Fibroblast of skin of right biceps (primary cell): Measurements from ENCODE around the gene CLPSL2.
"Not testable (repeated sequence)": the region's sequence is repeated elsewhere in the genome, so short reads cannot be mapped to it uniquely, and the experiment has no call there.

ENCODE experiments used
- DNase-seq: peaks from one replicate; pipeline ENCODE4 v3.0.0-alpha.2; 2013

Gene CLPSL2, protein sequence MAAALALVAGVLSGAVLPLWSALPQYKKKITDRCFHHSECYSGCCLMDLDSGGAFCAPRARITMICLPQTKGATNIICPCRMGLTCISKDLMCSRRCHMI

DNA sequence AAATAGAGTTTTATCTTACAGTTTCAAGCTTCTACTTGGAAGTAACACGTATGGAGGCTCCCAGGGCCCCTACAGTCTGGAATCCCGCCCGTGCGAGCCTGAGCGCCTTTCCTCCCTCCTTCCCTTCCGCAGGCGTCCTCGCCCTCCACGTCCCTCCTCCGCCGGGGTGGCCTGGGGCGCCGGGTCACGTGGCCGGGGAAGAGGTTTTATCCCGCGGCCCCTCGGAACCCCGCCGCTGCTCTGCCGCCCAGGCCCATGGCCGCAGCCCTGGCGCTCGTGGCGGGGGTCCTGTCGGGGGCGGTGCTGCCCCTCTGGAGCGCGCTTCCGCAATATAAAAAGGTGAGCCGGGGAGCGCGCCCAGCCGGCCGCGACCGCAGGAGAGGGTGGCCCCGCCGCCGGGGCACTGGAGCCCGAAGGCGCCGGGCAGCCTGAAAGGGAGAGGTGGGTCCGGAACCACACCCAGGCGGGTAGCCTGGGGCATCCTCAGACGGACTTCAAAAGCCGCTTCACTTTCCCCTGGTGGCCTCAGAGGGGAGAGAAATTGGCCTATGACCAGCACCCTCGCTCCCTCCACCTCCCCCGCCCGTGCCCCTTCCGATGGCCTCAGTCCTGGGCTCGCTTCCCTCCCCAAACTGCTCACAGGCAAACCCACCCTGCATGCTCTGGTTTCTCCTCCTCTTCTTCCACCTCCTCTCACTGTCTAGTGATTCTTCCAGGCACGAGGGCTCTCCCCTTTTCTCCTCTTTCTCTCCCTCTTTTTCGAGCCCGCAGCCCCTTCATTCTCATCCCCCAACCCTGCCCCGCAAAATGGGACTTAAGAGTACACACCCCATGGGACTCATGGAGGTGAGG lies at the start of gene CLPSL2:
CLPSL2 (plus strand) TSS at position 235 of the 852 bp plus-strand sequence; CDS start at position 256, 21 bp downstream.
- no peak for DNase-seq

DNA sequence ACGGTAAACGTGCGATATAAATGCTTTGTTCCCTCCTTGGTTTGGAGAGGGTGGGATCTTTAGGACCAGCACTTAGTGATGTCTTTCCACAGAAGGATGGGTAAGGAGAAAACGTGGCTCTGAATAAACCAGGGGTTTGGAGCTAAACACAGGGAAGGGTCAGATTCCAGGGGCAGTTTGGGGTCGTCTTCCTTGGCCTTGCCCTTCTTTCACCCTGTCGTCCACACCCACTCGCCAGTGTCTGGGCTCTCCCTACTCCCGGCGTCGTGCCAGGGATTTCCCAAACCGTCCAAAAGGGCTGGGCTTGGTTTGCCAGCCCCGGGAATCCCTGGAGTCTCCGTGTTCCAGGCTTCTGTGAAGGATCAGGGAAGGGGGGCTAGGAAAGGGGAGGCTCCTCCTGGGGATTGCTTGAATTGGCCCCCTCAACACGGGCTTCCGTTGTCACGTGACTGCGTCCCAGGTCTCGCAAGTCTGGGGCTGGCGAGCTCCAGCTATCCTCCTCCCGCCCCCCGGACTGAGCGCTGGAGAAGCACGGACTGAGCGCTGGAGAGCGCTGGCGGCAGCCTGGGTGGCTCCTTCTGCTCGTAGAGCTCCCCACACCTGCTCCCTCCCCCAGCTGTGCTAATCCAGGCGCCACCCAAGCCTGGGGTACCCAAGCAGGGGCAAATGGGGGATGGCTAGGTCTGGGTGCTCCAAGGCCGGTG lies 49.0 kb upstream of the CLPSL2 start:
- peak; percentile 74 for DNase-seq

DNA sequence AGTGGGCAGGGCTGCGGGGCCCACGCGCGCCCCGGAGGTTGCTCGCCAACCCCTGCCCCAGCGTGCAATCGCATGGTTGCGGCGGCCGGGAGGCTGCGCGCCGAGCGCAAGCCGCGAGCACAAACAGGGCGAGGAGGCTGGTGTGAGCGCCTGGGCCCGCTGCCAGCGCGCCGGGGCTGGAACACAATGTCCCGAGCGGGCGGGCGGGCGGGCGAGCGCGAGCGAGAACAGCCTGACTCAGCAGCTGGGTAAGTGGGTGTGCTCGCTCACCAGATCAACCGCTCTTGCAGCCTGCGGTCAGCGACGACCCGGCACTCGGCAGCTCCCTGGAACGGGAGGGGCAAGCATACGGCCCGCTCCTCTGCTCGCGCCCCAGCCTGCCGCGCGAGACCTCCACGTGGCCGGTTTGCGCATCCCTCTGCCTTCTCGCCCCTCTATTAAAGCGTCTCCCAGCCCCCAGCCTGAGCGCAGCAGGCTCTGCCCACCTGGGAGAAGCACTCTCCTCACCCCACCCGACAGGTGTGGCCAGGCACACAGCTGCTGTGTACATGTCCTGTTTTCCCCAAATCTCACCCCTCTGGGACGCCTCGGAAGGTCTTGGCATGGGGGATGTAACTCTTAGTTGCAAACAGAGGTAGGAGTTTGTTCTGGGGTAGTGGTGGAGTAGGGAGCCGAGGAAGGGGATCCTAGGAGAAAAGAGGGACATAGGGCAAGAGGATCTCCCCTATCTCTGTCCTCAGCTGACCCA lies 48.3 kb upstream of the CLPSL2 start:
- DNase-seq: peak; percentile 94

DNA sequence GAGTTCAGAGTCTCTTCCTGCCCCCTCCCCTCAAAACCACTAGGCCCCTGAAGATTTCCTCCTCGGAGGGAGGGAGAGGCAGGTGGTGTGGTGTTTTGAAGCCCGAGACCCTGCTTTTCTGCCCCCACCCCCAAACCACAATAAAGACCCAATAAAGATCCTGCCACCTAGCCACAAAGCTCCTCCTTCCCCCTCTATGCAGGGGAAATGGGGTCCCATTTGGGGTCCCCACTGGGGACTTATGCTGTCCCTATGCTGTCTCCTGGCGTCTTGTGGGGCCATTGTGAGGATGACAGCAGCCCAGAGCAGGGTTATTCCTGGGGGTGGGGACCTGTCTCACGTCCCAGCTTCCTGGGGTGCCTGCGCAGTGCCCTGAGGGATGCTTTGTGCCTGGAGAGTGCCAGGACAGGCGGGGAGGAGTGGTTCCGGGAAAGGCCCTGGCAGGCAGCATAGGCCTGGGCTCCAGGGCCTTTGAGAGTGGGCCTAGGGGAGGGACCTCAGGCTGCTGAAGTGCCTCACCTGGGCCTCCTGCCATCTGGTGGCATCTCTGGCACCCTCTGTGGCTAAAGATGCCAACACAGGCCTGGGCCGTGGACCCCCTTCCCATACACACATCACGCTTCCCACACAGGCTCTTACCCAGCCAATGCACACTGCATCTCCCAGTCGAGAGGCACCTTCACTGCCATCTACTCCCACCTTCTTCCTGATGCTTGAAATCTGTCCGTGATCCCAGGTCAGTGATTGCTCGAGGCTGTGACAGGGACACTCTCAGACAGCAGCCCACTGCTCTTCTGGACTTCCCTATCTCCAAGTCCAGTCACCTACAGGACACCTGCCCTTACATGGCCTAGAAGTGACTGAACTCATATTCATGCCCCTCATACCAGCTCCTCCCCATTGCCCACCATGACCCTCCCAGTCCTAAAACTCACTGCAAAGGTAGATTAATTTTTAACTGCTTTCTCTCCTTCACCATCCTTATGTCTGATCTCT lies 47.4 kb upstream of the CLPSL2 start:
- DNase-seq: no peak

DNA sequence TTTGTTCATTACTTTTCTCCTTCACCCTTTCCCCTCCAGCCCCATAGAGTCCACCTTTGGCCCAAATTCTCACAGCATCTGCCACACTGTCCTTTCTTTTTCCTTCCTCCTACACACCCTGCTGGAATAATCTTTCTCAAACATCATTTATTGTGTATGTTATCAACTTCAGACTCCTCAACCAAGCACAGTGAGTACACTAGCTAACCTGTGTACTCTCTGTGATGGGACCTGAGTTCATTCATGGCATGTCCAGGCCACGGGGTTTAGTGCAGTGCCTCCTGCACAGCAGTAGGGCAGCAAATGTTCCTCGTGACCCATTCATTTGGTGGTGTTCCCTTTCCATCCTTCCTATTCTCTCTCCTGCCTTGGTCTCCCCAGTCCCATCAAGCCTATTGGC lies 46.7 kb upstream of the CLPSL2 start:
- DNase-seq: no peak

DNA sequence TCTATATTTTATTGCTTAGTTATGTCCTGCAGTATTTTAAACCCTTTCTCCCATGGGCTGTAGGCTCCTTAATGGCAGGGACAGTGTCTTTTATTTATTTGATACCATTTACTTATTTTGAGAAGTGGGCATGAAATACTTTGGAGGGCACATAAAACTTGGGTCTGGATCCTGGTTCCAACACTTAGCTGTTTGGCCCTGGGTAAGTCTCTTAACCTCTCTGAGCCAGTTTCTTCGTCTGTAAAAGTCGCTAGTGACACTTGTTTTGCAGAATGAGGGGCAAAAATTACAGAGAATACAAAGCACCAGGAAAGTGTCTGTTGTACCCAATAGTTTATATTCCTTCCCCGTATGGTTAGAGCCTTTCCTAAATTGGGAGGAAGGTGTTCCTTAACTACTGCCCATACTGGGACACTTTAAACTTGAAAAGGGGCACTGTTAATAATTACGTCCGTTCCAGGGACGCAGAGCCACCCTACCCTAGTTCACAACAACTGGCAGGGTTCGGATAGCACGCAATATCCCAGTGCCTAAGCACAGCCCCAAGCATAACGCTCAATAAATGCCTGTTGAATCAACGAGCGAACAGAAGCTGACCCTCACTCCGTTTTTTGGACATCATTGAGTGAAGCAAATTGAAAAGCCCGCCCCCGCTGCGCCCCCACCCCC lies 45.5 kb upstream of the CLPSL2 start:
- DNase-seq: no peak

DNA sequence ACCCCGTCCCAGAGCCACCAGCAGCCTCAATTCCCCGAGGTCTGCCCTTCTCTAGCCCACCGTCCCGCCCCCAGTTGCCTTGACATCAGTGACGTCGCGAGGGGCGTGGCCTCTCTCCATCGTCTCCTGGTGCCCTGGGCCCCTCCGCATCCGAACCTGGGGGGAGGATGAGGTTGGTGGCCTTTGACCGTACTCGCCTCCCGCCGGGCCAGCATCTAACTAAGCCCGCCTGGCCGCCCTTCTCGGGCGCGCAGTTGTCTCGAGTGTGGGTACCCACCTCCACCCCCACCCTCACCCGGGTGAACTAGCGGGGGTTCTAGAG lies 45.0 kb upstream of the CLPSL2 start:
- peak; percentile 87 for DNase-seq

DNA sequence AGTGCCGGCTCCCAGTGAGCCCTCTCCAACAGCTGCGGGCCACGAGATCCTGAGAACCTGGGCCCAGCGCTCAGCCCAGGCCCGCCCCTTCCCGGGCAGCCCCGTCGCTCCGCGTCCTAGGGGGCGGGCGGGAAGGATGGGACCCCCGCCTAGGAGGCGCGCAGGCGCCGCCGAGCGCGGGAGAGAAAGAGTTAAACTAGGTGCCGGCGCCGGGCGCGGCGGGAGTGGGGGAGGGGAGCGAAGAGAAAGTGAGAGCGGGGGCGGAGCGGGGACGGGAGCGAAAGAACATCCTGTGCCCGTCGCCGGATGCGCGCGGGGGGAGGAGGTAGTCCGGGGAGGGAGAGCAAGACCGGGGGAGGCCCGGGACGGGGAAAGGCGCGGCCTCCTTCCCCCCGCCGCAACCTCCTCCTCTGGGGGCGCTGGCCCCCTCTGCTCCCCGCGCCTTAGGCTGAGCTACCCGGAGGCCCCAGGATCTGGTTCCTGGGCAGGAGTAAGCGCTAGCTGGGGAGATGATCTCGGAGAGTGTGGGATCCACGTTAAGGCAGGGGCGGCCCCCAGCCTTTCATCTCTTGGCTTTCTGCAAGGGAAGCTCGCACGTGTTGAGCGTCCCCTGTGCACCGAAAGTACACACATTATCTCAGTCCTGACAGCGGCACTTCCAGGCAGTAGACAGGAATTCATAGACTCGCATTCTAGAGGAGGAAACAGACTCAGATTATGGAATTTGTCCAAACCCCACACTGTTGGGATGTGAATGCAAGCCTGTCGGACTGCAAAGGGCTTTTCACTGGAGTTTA lies 44.5 kb upstream of the CLPSL2 start:
- DNase-seq: peak; percentile 94

DNA sequence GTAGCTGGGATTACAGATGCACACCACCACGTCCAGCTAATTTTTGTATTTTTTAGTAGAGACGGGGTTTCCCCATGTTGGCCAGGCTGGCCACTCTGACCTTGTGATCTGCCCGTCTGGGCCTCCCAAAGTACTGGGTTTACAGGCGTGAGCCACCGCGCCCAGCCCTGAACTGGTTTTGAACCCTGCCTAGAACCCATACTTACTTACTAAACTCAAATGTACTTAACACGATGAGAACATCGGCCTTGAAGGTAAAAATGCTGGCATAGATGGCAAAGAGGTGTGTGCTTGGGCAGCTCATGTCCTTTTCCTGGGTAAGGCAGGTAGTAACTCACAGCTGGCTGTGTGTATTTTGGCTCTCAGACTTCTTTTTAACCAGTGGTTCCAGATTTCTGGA lies 42.8 kb upstream of the CLPSL2 start:
- DNase-seq: no peak

DNA sequence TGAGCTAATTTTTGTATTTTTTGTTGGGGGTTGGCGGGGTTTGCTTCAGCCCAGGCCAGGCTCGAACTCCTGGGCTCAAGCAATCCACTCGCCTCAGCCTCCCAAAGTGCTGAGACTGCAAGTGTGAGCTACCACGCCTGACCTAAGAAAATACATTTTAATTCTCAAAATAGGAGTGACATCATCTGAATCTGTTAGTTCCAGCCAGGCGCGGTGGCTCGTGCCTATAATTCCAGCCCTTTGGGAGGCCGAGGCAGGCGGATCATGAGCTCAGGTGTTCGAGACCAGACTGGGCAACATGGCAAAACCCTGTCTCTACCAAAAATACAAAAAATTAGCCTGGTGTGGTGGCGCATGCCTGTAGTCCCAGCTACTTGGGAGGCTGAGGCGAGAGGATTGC lies 42.1 kb upstream of the CLPSL2 start:
- DNase-seq: not testable (repeated sequence)

DNA sequence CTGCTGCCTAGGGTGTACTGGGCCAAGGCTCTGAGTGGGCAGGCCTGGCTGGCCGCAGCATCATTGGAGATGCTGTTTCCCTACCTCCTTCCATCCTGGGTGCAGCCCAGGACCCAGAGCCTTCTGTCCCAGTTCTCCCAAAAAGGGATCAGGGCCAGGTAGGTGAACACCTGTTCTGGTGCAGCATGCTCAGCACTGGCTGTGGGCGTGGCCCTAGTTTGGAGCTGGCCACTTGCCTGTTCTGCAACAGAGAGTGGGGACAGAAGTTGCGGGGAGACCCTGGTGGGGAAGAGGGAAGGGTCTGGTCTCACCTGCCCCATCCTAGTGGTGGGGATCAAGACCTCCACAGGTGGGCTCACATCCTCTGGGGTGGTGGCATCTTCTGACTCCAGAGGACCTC lies 40.9 kb upstream of the CLPSL2 start:
- DNase-seq: no peak

DNA sequence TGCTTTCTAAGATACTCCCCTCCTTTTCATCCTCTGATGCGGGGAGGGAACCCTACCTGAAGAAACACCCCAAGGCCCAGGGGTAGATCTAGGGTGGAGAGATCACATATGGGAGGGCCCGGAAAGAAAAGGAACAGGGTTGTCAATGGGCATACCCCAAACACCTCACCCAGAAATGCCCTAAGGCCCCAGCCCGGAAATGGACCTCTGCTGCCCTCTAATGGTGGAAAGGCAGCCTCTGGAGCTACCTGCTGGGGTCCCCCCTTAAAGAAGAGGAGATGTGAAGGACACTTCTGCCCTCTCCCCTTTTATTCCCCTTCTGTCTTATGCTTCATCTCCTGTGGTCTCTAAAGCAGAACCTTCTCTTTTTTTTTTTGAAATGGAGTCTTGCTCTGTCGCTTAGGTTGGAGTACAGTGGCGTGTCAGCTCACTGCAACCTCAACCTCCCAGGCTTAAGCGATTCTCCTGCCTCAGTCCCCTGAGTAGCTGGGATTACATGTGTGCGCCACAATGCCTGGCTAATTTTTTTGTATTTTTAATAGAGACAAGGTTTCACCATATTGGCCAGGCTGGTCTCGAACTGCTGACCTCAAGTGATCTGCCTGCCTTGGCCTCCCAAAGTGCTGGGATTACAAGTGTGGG lies 40.0 kb upstream of the CLPSL2 start:
- peak; percentile 51 for DNase-seq

DNA sequence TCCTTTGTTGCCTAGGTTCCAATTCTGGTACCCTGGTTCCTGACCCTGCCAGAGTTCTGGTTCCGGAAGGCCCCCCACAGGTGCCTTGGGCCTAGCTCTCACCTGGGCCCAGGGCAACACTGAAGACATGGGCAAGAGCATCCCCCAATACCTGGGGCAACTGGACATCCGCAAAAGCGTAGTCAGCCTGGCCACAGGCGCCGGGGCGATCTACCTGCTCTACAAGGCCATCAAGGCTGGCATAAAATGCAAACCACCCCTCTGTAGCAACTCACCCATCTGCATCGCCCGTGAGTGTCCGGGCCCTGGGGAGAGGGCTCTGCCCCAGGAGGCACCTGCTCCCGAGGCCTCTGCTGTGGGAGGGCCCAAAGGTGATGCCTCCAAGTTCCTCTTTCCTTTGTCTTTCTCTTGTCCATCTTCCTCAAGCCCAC lies 39.4 kb upstream of the CLPSL2 start, which contains the start of gene ARMC12:
ARMC12 (plus strand) TSS at position 51 of the 431 bp plus-strand sequence; CDS start at position 128, 77 bp downstream.
- DNase-seq: no peak

DNA sequence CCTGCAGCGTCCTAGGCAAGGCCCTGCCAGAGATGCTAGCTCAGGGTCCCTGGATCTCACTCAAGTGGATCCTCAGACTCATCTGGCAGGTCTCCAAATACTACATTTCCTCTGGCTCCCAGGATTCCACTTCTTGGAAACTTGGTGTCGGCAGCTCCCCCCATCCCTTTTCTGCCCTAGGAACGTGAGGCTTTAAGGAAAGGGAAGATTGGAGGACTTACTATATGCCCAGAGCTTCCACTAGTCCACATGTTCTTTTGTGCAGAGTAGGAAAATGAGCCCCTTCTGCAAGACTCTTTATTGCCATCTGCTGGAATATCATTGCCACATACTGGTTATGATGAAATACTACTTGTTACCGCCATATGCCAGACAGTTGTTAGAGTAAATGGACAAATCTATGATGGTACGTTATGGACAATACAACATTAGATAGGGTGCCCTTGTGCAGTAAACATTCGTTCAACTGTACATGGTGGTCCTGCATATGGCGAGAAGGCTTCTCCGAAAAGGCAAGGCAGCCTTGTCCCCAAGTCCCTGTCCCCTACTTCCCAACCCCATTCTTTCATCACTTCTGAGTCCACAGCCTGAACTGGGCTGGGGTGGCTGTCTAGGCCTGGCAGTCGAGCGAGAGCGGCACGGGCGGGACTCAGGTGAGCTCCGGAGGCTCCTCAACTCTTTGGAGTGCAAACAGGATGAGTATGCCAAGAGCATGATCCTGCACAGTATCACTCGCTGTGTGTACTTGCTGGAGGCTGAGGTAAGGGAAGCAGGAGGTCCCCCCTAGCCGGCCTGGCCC lies 38.8 kb upstream of the CLPSL2 start:
- peak; percentile 77 for DNase-seq

DNA sequence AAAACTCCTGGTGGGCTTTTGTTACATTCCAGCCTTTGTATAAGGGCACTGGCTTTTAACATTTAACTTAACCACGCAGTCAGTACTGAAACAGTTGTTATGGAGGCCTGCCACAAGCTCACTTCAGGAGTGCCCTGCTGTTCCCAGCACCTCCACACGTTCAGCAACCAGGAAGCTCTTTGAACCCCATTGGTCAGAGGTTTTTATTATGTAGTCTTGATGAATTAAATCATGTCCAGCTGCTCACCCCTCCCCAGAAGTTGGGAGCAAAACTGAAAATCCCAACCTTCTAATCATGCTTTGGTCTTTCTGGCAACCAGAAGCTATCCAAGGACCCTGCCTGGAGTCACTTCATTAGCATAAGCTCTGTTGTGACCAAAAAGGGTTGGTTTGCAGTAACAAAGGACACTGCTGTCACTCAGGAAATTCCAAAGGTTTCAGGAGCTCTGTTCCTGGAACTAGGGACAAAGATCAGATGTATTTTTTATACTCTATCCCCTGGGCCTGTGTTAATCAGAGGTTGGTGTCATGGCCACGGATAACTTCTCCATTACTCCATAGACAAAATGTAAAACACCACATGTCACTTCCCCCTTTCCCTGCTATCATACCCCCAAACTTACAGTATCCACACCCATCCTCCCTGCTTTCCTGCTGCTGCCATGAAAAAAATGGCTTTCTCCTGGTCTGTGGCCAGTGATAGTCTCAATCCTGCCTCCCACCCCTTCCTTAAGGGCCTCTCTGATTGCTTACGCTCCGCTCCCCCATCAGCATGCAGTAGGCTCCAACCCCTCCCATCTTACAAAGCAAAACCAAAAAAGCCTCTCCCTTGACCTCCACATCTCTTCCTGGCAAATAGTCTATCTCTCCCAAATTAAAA lies 36.5 kb upstream of the CLPSL2 start:
- DNase-seq: no peak

DNA sequence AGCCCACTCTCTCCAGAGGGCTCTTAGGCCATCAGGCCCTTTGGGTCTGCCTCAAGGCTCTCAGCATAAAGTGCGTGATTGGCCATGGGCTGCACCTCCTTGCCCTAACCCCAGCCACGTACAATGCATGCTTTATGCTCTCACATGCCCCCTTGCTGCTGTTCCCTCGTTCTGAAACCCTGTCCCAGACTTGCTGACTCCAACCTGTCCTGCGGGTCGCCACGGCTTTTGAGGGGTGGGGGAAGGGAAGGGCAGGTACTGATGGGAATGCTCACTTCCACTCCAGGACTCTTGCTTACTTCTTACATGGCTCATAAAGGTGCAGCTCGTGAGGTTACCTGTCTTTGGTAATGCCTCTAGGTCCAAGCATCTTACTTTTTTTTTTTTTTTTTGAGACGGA lies 33.6 kb upstream of the CLPSL2 start:
- no peak for DNase-seq

DNA sequence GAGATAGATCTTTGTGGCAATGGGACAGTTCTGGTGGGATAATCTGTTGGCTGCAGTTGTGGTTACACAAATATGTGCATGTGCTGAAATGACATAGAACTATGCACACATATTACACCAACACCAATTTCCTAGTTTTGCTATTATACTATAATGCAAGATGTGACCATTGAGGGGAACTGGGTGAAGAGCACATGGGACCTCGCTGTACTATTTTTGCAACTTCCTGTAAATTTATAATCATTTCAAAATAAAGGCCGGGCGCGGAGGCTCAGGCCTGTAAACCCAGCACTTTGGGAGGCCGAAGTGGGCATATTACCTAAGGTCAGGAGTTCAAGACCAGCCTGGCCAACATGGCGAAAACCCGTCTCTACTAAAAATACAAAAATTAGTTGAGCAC lies 30.9 kb upstream of the CLPSL2 start:
- no peak for DNase-seq

DNA sequence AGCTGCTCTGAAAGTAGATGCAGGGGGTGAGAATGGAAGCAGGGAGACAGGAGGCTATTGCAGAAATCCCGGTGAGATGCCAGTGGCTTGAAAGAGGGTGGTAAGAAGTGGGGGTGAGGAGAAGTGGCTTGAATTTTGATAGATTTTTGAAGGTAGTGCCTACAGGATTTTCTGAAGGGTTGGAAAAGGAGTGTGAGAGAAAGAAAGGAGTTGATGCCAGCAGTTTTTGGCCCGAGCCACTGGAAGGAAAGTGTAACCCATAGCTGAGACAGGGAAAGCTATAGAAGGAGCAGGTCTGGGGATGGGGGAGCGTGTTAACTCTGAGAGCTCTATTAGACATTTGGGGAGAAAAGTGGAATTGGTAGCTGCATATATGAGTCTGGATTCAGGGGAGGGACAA lies 29.9 kb upstream of the CLPSL2 start:
- no peak for DNase-seq
